Stimulated activated CD8-positive, alpha-beta memory T cell treated with anti-CD3 and anti-CD28 coated beads, Interleukin-15, amount 100 ng/mL, for 1 hour (primary cell): ENCODE data around the gene DRC7.
"Not testable (repeated sequence)": the region's sequence is repeated elsewhere in the genome, so short reads cannot be mapped to it uniquely, and the experiment has no call there.

Source experiments
- DNase-seq: peaks from one replicate; pipeline ENCODE4 v3.0.0-alpha.2; 2020; ENCODE audit warnings: low read depth

DRC7 gene

DNA sequence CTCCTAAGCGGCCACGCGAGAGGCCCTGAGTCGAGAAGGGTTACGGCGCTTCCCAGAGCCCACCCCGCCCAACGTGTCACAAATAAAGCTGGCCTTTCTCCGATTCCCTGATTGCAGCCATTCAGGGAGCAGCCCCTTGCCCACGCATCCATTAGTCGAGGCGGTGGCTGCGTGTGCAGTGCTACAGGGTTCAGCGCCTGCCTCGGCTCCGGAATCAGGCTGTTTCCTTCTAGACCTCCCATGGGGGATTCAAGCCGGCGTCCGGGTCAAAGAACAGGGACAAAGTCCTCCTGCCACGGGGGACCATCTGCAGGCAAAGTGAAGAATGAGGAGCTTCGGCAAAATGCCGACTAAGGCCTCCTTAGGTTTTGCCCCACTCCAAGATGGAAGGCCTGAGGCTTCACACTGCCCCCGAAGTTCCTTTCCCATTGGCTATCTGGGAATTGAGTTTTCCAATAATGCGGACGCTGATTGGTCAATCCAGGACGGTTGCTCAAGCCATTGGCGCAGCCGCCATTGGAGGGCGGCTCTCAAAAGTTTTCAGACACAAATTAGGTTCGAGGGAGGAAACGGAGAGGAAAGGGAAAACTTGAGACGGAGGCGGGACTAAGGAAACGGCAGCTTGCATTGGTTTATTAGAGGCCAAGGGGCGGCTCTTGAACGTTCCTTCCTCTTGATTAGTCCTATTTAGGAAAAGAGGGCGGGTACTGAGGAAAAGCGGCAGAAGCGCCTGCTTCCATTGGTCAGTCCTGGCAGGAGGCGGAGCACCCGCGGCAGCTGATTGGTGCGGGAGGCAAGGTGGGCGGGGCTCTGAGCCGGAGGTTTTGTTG lies 40.5 kb downstream of the DRC7 start:
- DNase-seq: peak; percentile 93

DNA sequence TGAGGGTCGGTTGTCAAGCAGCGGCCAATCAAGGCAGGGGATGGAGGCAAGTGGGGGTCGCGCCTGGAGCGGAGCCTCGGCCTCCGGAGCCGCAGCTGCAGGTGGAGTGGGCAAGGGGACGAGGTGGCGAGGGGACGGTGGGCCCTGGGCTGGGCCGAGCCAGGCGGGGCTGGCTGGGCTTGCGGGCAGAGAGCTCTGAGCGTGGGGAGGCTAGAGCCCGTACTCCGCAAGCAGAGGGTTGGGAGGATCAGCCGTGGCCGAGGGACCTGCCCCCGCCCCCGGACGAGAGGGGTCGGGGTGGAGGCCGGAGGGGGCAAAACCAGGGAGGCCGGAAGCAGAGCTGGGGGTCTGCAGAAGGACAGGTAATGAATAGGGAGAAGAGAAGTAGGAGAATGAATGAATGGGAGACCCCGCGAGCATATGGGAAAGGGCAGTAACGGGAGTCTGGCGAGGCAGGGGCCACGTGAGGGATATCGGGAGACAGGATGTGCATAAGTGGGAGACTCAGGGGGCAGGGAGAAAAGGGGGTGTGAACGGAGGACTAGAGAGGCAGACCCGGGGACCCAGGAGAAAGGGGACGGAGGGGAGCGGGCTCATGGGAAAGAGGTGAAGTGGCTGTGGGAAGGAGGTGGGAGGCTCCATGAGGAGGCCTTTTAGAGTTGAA lies 41.3 kb downstream of the DRC7 start, which contains the start of gene KATNB1:
Gene KATNB1 (plus strand): TSS at position 16 of the 664 bp plus-strand sequence. CDS start 1,474 bp downstream, outside the sequence.
- DNase-seq: no peak

DNA sequence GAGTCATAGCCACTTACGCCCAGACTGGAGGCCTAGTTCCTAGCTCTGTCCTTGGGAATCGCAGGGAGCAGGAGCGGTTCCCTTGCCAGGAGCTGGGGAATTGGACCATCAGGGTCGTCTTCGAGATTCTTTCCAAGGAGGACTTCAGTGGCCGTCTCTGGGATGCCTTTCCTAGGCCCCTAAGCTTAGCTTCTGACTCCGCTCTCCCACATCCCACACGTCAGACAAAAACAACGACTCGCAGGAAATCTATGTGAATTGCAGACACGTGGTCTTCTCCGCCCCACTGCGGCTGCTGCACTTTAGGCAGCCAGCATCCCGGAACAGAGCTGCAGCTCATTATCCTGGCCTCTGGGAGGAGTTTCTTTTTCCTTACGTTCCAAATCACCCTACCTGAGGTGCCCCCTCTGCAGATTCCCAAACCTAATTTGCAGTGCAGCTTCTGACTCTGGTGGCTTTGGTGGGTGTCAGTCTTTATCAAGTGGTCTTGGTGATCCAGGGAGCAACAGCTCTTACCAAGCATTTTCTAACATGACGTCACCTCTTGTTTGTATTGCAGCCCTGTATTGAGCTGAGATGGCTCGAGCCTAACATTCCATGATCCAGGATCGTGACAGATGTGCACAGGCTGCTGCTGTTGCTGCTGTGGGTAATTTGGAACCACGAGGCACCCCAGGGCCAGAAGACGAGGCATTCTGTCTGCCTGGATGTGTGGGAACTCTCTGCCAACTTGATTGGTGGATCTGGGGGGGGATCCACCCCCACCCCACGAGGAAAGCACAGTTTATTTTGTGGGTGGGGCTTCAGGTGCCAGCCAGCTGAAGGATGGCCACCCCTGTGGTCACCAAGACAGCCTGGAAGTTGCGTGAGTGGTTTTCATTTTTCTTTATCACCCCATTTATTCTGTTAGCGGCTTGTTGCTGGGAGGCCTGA lies 42.1 kb downstream of the DRC7 start:
- no peak for DNase-seq

DNA sequence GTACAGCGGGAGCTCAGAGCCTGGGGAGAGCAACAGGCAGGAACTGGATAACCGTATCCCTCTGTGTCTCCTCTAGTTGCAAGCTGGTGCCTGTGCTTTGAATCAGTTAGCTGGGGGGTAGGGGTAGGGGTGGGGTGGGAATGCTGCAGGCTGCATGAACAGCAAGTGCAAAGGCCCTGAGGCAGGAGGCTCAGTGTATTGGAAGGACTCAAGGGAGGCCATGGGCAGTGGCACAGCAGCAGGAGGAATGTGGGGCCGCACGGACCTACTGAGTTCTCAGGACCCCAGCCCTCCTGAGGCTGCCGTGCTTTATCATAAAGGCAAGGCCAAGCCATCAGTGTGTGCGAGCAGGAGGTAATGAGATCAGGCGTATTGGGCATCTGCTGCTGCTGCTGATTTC lies 44.2 kb downstream of the DRC7 start:
- DNase-seq: no peak

DNA sequence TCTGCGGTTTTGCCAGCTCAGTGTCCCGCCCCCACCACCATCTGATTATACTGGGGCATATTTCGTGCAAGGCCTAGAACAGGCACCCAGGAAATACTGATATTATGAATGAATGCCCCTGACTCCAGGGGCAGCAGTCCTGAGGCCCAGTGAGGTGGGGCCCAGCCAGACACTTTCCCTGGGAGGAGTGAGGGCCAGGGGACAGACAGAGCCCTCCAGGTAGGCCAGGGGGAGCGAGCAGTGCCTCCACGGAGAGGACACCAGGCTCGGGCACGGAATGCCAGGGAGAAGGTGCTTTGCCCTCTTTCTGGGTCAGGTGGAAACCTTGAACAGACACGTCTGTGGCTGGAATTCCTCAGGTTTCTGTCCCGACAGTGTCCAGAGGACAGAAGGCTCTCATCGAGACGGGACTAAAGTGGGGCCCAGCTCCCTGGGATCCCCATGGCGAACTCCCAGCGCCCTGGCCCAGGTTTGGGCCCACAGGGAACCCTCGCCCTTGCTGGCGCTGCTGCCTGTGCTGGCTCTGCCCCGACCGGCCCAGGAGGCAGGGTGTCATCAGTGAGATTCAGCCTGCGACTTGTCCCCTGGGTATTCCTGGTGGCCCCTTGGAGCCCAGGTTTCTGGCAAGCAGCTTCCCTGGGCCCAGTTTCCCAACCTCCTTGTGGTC lies 45.3 kb downstream of the DRC7 start:
- DNase-seq: no peak

DNA sequence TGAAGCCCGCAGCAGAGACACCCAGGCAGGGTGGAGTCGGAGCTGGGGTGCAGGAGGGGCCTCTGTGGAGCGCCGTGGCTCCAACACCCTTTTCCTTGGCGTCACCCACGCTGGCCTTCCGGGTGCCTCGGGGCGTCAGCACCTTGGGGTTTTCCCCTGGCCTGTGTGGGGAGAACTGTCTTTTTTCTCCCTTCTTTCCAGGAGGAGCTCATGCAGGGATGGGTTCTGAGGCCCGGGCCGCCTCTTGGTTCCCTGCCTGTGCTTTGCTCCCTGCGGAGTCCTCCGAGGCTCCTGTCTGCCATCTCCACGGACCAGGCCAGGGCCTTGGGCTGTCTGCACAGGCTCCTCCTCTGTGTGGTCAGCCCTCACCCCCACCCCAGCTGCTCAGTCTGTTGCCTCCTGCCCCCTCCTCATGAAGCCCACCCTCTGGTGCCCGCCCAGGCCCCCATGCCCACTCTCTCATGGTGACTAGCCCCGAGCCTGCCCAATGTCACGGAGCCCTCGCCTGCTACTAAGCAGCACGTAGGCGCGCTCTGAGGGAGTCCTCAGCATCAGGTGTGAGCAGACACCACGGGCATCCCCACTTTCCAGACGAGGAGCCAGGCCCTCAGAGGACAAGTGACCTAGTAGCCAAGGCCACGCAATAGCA lies 45.9 kb downstream of the DRC7 start:
- no peak for DNase-seq

DNA sequence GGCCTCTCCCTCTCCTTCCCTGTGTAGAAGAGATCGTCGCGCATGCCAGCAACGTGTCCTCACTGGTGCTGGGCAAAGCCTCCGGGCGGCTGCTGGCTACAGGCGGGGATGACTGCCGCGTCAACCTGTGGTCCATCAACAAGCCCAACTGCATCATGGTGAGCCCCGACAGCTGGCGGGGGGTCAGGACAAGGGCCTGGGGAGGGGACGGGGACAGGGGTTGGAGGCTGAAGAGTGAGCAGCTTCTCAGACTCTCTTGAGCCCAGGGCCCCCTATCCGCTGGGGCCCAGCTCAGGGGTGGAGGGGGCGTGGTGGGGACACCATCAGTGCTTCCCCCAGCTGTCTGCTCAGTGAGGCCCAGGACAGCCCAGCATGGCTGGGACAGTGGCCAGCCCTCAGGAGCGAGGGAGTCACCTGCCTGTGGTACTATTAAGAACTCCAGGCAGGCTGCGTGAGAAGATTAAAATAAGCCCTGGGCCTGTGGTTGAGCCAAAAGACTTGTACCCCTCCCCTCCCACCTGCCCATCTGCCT lies 47.1 kb downstream of the DRC7 start:
- no peak for DNase-seq

DNA sequence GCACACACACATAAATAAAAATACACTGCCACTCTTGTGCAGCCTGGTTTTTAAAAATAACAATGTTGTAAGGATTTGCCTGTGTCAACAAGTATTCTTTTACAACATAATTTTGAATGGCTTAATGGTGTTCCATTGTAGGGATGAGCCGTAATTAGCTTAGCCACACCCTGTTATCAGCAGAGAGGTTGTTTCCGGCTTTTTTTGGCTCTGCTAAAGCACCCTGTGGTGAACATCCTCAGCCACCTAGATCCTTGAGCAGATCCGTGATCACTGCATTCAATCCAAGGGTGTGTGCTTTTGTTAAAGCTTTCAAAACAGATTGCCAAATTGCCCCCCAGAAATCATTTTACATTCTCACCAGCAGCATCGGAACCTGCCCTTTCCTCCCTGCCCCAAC lies 47.9 kb downstream of the DRC7 start:
- DNase-seq: no peak

DNA sequence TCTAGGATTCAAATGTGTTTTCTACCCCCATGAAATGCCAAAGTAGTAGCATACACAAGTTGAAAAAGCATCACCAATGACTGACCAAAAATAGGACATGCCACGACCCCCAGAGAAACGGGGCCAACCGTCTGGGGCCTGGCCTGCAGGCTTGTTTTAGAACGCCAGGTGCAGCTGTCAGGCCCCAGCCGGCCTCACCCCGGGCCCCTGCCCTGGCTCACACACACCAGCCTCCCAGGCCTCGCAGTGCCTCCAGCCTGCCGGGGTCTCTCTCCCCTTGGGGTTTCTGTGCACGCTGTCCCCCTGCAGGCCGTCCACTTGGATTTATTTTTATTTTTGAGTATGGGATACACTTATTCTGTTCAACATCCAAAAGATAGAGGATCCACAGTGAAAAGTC lies 48.9 kb downstream of the DRC7 start:
- no peak for DNase-seq

DNA sequence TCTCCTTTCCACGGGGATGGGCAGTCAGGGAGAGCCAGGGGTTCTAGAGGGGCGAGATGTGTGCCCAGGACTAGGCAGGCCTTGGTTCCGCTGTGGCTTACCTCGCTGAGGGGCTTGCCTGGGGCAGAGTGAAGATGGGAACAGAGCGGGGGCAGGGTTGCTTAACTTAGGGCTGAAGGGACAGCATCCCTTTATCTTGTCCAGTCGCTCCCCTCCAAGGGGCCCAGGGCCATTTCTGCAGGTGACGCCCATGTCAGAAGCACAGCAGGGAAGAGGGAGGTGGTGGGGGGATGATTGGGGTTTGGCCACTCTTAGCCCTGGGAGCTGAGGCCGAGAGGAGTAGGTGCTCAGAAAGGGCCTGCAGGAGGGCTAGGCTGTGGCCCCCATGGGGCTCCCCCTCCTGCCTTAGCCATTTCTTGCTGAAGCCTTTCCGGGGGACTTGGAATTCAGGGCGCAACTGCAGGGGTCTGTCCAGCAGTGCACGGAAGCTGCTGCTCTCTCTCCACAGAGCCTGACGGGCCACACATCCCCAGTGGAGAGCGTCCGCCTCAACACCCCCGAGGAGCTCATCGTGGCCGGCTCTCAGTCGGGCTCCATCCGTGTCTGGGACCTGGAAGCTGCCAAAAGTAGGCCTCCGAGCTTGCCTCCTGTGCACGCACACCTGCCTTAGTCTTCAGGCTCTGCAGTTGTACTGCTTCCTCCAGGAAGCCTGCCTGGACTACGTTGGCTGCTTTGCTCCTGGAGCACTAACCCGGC lies 49.5 kb downstream of the DRC7 start:
- DNase-seq: no peak

DNA sequence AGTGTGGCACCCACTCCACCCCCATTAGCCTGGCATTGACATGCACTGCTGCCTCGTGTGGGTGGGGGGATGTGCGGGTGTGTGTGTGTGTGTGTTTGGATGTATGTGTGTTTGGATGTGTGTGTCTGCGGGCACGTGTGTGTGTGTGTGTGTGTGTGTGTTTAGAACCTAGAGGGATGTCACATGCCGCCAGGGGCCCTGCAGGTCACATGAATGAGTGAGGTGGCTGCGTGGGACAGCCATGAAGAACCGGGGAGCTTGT lies 50.0 kb downstream of the DRC7 start:
- DNase-seq: no peak

DNA sequence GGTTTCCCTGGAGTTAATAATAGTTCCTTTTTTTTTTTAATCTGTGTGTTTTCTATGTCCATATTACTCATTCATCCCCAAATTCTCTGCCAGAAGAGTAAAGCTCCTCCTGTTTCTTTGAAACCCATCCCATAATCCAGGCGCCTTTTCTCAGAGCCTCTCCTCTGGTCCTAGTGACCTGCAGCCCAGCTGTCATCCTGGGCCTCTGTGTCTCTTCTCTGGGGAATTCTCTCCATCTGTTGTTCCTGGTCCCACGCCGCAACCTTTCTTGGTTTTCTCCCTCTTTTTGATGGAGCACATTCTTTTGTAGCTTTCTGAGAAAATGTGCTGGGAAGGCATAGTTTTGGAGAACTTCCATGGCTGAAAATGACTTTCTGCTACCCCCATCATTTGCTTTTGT lies 51.2 kb downstream of the DRC7 start:
- DNase-seq: no peak

DNA sequence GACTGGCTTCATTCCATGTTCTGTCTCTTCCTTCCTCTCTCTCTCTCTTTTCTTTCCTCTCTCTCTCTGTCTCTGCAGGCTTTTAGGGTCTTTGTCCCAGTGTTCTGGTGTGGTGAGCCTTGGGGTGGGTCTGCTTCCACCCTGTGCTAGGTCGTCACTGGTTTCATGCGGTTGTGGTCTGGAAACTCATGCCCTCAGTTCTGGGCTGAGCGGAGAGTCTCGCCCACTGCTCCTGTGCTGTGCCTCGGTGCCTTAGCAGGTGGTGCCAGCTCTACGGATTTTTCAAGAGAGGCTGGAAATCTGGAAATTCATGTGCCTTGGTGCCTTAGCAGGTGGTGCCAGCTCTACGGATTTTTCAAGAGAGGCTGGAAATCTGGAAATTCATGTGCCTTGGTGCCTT lies 51.7 kb downstream of the DRC7 start:
- not testable (repeated sequence) for DNase-seq

DNA sequence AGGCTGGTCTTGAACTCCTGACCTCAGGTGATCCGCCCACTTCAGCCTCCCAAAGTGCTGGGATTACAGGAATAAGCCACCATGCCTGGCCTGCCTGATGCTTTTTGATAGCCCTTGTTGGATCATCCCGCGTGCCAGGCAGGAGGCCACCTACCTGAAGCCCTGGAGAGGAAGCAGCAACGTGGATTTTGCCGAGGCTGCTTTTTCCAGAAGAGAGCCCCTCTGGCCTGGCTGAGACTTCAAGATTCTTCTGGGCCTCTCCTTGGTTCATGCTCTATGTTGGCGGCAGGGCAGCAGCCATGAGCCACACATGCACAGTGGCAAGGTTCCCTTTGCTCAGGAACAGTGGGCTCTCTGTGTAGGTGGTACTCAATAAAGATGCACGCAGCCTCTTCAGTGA lies 52.5 kb downstream of the DRC7 start:
- DNase-seq: no peak

DNA sequence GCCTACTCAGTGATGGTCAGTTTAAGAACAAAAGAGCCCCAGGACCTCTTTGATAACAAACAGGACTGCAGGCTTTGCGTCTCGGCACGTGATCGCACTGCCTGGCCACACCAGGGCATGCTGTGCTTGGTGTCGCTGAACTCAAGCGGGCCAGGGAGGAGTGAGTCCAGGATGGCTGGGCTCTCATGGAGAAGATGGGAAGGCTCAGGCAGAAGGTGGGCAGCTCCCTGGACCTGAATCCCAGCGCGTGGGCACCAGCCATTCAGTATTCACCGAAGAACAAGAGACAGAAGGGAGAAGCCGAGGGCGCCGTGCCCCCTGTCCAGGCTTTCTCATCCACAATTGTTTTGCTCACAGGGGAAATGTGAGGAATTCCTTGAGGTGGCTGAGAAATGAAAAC lies 52.9 kb downstream of the DRC7 start:
- no peak for DNase-seq

DNA sequence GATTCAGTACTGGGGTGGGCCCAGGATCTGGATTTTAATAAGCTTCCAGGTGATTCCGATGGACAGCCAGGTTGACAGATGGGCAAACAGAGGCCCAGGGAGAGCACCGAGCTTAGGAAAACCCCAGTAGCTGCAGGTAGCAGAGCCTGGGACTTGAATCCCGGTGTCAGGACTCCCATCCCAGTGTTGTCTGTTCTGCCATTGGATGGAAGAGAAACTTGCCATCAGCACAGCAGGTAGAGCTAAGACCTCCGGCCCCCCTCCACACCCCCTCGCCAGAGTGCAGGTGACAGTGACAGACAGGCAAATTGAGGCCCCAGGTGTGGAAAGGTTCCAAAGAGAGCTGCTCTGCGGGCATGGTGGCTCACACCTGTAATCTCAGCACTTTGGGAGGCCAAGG lies 53.4 kb downstream of the DRC7 start:
- no peak for DNase-seq

DNA sequence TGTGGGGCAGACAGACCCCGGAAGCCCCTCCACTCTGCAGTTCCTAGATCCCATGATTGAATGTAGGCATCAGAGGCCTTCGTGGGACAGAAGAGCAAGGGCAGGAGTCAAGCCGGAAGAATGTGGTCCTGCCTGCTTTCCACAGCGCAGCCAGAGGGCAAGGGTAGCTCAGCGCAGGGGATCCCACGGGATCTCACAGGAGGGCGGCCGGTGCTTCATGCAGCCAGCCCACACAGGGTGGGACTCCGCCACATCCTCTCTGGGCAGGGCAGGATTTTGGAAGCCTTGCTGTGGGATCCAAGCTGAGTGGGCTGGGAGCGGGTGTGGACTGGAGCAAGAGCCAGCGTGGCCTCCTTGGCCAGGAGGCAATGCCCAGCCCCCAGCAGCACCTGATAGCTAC lies 54.0 kb downstream of the DRC7 start:
- DNase-seq: no peak

DNA sequence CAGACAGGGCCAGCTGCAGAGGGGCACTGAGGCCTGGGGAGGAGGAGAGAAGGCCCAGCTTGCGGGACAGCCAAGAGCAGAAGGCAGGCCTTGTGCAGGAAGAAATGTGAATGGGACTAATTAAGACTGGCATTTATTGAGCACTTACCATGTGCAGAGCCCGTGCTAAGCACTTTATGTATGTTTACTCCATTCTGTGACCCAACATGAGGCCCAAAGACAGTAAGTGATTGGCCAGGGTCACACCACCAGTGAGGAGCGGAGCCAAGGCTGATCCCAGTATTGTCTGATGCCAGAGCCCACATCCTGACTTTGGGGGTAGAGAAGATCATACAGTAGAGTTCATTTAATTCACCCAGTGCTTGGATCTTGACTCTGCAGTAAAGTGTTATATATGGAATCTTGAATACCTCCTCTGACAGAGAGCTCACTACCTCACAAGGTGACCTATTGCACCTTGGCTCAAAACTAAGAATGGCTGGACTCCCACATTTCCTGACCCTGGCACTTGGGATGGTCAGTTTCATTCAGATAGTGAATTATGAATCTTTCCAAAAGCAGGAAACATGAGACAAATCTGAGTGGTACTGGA lies 54.6 kb downstream of the DRC7 start:
- no peak for DNase-seq

DNA sequence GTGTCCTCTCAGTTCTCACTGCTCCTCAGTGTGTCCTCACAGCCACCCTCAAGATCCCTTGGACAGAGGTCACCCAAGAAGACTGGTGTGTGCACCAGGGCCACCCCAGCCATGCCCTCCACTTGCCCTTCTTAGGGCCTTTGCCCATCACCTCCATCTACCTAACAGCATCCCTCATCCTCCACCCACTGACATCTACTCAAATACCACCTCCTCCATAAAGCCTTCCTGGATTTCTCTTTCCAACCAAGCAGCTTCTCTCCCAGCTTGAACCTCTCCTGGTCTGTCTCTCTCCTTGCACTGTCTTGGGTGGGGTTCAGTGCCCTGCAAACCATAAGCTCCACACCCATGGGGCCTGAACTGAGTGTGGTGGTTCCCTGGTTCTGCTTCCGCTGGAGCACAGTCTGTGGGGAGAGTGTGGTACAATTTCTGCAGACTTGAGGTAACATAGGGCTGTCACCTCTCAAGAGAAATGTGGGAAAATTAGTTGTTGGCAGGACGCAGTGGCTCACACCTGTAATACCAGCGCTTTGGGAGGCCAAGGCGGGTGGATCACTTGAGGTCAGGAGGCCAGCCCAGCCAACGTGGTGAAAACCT lies 55.3 kb downstream of the DRC7 start:
- DNase-seq: no peak
